ENCODE results near the gene LYRM1.
"Not testable (repeated sequence)": the region's sequence is repeated elsewhere in the genome, so short reads cannot be mapped to it uniquely, and the experiment has no call there.

DNA sequence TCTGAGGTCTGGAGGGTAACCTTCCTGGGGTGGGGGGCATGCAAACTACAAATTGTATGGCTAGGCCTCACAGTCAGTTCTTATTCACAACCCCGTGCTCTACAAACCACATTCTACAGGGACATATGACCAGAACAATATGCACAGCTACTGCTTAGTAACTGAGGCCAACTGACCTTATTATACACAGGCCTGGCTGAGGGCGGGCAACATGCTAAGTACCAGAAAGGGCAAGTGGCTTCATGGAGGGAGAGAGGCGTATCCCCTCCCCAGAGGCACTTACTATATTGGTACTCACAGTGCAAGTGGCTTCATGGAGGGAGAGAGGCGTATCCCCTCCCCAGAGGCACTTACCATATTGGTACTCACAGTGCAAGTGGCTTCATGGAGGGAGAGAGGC is 39.6 kb upstream of the LYRM1 start:
- TF ChIP-seq, protein P1, sequence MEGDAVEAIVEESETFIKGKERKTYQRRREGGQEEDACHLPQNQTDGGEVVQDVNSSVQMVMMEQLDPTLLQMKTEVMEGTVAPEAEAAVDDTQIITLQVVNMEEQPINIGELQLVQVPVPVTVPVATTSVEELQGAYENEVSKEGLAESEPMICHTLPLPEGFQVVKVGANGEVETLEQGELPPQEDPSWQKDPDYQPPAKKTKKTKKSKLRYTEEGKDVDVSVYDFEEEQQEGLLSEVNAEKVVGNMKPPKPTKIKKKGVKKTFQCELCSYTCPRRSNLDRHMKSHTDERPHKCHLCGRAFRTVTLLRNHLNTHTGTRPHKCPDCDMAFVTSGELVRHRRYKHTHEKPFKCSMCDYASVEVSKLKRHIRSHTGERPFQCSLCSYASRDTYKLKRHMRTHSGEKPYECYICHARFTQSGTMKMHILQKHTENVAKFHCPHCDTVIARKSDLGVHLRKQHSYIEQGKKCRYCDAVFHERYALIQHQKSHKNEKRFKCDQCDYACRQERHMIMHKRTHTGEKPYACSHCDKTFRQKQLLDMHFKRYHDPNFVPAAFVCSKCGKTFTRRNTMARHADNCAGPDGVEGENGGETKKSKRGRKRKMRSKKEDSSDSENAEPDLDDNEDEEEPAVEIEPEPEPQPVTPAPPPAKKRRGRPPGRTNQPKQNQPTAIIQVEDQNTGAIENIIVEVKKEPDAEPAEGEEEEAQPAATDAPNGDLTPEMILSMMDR (IDR thresholded peaks at IDR 0.05), result not testable (repeated sequence)
- not testable (repeated sequence) for TF ChIP-seq POLR2A (IDR thresholded peaks at IDR 0.05; ENCODE audit: low read length); PHF8 (IDR thresholded peaks at IDR 0.05; ENCODE audit: borderline replicate concordance, low read depth); NR3C1 (IDR thresholded peaks at IDR 0.05)
- TF ChIP-seq, protein P2, sequence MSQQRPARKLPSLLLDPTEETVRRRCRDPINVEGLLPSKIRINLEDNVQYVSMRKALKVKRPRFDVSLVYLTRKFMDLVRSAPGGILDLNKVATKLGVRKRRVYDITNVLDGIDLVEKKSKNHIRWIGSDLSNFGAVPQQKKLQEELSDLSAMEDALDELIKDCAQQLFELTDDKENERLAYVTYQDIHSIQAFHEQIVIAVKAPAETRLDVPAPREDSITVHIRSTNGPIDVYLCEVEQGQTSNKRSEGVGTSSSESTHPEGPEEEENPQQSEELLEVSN (IDR thresholded peaks at IDR 0.05; ENCODE audit: borderline replicate concordance, low read depth), result not testable (repeated sequence)
- TF ChIP-seq, protein P3, sequence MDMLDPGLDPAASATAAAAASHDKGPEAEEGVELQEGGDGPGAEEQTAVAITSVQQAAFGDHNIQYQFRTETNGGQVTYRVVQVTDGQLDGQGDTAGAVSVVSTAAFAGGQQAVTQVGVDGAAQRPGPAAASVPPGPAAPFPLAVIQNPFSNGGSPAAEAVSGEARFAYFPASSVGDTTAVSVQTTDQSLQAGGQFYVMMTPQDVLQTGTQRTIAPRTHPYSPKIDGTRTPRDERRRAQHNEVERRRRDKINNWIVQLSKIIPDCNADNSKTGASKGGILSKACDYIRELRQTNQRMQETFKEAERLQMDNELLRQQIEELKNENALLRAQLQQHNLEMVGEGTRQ (IDR thresholded peaks at IDR 0.05), result not testable (repeated sequence)
